SK-N-MC (cell line): ENCODE data around the gene PLA2G4C.

Source experiments
- DNase-seq: peaks from one replicate; pipeline ENCODE4 v3.0.0-alpha.2; 2011; ENCODE audit warnings: low read depth, low spot score
- H3K27ac ChIP-seq: fragments of 200-600 bp; sonication (generic); 2 replicates; pipeline ENCODE4 v1.5.1; 2016; ENCODE audit warnings: mixed run types
- H3K36me3 ChIP-seq: fragments of 200-600 bp; sonication (generic); 2 replicates; pipeline ENCODE4 v1.6.1; 2017; ENCODE audit warnings: antibody characterized with exemption, low read length, mixed read lengths; ENCODE audit not compliant: insufficient read depth
- H3K4me3 ChIP-seq: fragments of 200-600 bp; sonication (generic); 2 replicates; pipeline ENCODE4 v1.5.1; 2016
- H3K9ac ChIP-seq: fragments of 200-600 bp; sonication (generic); 2 replicates; pipeline ENCODE4 v1.8.0; 2017; ENCODE audit warnings: mixed run types, mixed read lengths; ENCODE audit not compliant: insufficient read length
- H3K9me3 ChIP-seq: fragments of 200-600 bp; sonication (generic); 2 replicates; pipeline ENCODE4 v1.6.1; 2017; ENCODE audit warnings: low read depth, mild to moderate bottlenecking, antibody characterized with exemption, low read length, moderate library complexity, mixed read lengths
- EZH2 ChIP-seq: fragments of 200-600 bp; sonication (generic); IDR thresholded peaks from one replicate; pipeline ENCODE4 v1.6.1; 2017; ENCODE audit warnings: antibody characterized with exemption
- FOXP2 ChIP-seq: optimal IDR thresholded peaks from 2 replicates; pipeline ENCODE3; 2011; ENCODE audit warnings: mild to moderate bottlenecking, moderate library complexity; ENCODE audit not compliant: insufficient read depth; ENCODE audit errors: extremely low read length, control extremely low read depth
- POLR2AphosphoS5 ChIP-seq: IDR thresholded peaks from 2 replicates; pipeline ENCODE4 v1.6.1; 2012; ENCODE audit warnings: mild to moderate bottlenecking, low read depth, low read length, borderline replicate concordance

The PLA2G4C gene, protein sequence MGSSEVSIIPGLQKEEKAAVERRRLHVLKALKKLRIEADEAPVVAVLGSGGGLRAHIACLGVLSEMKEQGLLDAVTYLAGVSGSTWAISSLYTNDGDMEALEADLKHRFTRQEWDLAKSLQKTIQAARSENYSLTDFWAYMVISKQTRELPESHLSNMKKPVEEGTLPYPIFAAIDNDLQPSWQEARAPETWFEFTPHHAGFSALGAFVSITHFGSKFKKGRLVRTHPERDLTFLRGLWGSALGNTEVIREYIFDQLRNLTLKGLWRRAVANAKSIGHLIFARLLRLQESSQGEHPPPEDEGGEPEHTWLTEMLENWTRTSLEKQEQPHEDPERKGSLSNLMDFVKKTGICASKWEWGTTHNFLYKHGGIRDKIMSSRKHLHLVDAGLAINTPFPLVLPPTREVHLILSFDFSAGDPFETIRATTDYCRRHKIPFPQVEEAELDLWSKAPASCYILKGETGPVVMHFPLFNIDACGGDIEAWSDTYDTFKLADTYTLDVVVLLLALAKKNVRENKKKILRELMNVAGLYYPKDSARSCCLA

GRCh38 chr19:48110350-48110966, at the start of gene PLA2G4C:
TSS of gene PLA2G4C (minus strand) at chr19:48110817. CDS start at chr19:48106529, 4,288 bp downstream.
- Histone ChIP-seq H3K27ac (peak within 1 kb of the TSS; percentile 83), H3K9ac (peak within 1 kb of the TSS; percentile 80), H3K36me3 (peaks cover 3% of the 10 kb centered on the region; the same call in 1 of the 2 replicates), H3K9me3 (no peaks in the 10 kb centered on the region), H3K4me3 (peak within 1 kb of the TSS; percentile 88)
- TF ChIP-seq FOXP2 (no peak), EZH2 (no peak), POLR2AphosphoS5 (peak; percentile 68; the same call in 1 of the 2 replicates)
- peak; percentile 56 for DNase-seq

GRCh38 chr19:48158210-48158790, 47.7 kb upstream of the PLA2G4C start:
- no peaks in the 10 kb centered on the region for H3K9me3 ChIP-seq
- peaks cover 54% of the 10 kb centered on the region for H3K36me3 ChIP-seq
- no peak overlapping the region for H3K27ac ChIP-seq
- DNase-seq = no peak
- TF ChIP-seq EZH2 = no peak
- TF ChIP-seq FOXP2 = no peak
- TF ChIP-seq POLR2AphosphoS5 = no peak
- H3K4me3 ChIP-seq = no peak overlapping the region
- no peak overlapping the region for H3K9ac ChIP-seq

DNA sequence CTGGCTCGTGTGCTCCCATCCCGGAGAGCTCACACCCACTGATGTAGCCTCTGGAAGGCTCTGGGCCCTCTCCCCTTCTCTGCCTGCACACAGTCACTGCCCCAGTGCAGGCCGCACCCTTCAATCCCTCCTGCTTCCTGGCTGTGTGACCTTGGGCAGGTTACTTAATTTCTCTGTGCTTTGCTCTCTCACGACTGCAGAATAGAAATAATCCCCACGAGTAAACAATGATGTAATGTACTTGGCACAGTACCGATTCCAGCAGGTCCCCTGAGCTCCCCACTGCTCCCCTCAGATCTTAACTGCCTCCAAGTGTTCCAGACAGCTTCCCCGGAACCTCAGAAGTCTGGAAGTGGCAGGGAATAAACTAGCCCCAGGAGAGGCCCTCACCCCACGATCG, 43.4 kb upstream of the PLA2G4C start:
- no peak for DNase-seq
- Histone ChIP-seq H3K27ac (peak overlapping the region; percentile 95), H3K36me3 (peaks cover 59% of the 10 kb centered on the region), H3K9me3 (no peaks in the 10 kb centered on the region), H3K4me3 (no peak overlapping the region), H3K9ac (peak overlapping the region; percentile 33)
- TF ChIP-seq FOXP2 (no peak), POLR2AphosphoS5 (no peak), EZH2 (no peak)

- Histone ChIP-seq H3K9me3 (no peaks in the 10 kb centered on the region), H3K9ac (peak overlapping the region; percentile 42), H3K27ac (peak overlapping the region; percentile 95), H3K4me3 (peak overlapping the region; percentile 50), H3K36me3 (peaks cover 57% of the 10 kb centered on the region)
- peak; percentile 94 for DNase-seq
- no peak for TF ChIP-seq FOXP2
- TF ChIP-seq POLR2AphosphoS5 = no peak; the same call in 1 of the 2 replicates
- TF ChIP-seq EZH2 = no peak
These were observed 41.9 kb upstream of the PLA2G4C start for GRCh38 chr19:48152551-48152950.

- Histone ChIP-seq H3K9me3 (no peaks in the 10 kb centered on the region), H3K27ac (no peak overlapping the region), H3K9ac (no peak overlapping the region), H3K4me3 (no peak overlapping the region), H3K36me3 (peaks cover 63% of the 10 kb centered on the region)
- DNase-seq = no peak
- TF ChIP-seq FOXP2 = no peak
- TF ChIP-seq POLR2AphosphoS5 = no peak
- TF ChIP-seq EZH2 = no peak
These were observed 38.8 kb upstream of the PLA2G4C start for GRCh38 chr19:48149430-48149829.

DNA sequence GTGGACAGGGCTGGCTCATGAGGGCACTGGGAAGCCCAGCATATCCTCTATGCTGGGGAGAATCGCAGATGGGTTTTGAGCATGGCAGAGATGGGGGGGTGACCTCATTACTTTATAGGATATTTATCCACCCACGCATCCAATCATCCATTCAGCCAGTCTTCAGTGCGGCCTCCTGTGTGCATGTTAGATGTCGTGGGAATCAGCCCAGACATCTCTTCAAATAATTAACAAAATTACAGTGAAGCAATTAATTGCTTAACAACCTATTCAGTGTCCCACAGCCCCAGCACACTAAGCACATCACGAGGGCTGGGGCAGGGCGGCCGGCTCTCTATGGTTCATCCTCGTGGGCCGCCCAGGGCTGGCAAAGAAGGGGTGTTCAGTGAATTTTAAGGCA, 38.0 kb upstream of the PLA2G4C start:
- TF ChIP-seq FOXP2 = no peak
- TF ChIP-seq POLR2AphosphoS5 = no peak
- TF ChIP-seq EZH2 = no peak
- no peaks in the 10 kb centered on the region for H3K9me3 ChIP-seq
- no peak overlapping the region for H3K27ac ChIP-seq
- peaks cover 67% of the 10 kb centered on the region for H3K36me3 ChIP-seq
- DNase-seq = no peak
- H3K4me3 ChIP-seq = no peak overlapping the region
- no peak overlapping the region for H3K9ac ChIP-seq

DNA sequence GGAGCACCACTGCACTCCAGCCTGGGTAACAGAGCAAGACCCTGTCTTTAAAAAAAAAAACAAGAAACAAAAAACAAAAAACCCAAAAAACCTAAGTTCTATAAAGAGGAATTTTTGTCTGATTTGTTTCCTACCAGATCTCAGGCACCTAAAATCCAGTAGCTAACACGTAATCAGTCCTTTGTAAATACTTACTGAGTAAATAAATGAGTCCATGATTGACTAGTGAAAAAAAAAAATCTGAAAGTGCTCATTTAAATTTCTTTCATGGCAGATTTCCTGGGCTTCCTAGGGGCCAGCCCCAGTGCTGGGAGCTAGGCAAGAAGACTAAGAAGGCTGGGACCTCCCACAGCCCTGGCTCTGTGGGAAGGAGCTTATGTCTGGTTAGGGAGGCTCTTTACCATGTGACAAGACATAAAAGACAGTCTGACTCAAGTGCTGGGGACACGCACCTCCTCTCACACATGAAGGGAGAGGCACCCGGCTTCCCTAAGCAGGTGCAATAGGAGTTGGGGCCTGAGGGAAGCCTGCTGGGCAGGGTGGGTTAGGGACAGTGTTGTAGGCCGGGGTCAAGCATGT, 37.1 kb upstream of the PLA2G4C start:
- Histone ChIP-seq H3K4me3 (no peak overlapping the region), H3K9ac (no peak overlapping the region), H3K9me3 (no peaks in the 10 kb centered on the region), H3K27ac (no peak overlapping the region), H3K36me3 (peaks cover 75% of the 10 kb centered on the region)
- TF ChIP-seq POLR2AphosphoS5 = no peak
- no peak for TF ChIP-seq FOXP2
- TF ChIP-seq EZH2 = no peak
- no peak for DNase-seq
